Fibroblast of peridontal ligament (primary cell): ENCODE measurements around the gene NKAIN2.
A peak's percentile ranks its signal among the peaks of the same experiment; 100 is the strongest.
"Not testable (repeated sequence)": the region's sequence is repeated elsewhere in the genome, so short reads cannot be mapped to it uniquely, and the experiment has no call there.

Experiments
- DNase-seq: peaks from one replicate; pipeline ENCODE4 v3.0.0-alpha.2; 2010; ENCODE audit errors: extremely low read depth

Gene NKAIN2

GRCh38 chr6:124319410-124319809 is 515.7 kb downstream of the NKAIN2 start:
- DNase-seq = no peak

GRCh38 chr6:124324237-124324636 is 520.6 kb downstream of the NKAIN2 start:
- DNase-seq = no peak

- DNase-seq = no peak
Observed at GRCh38 chr6:124330197-124330596, 526.5 kb downstream of the NKAIN2 start.

GRCh38 chr6:124334359-124334758 is 530.7 kb downstream of the NKAIN2 start:
- DNase-seq = no peak

GRCh38 chr6:124339610-124340334 is 536.1 kb downstream of the NKAIN2 start:
- DNase-seq = no peak

- not testable (repeated sequence) for DNase-seq
Observed at GRCh38 chr6:124348339-124348738, 544.7 kb downstream of the NKAIN2 start.

GRCh38 chr6:124355146-124355545 is 551.5 kb downstream of the NKAIN2 start:
- DNase-seq = no peak

- no peak for DNase-seq
Observed at GRCh38 chr6:124356276-124356810, 552.7 kb downstream of the NKAIN2 start.

GRCh38 chr6:124356811-124357210 is 553.1 kb downstream of the NKAIN2 start:
- no peak for DNase-seq

GRCh38 chr6:124368131-124368530 is 564.5 kb downstream of the NKAIN2 start:
- DNase-seq = peak; percentile 5

- DNase-seq = no peak
Observed at GRCh38 chr6:124371974-124372475, 568.4 kb downstream of the NKAIN2 start.

GRCh38 chr6:124373386-124373785 is 569.7 kb downstream of the NKAIN2 start:
- DNase-seq = no peak

GRCh38 chr6:124389127-124389526 is 585.5 kb downstream of the NKAIN2 start:
- DNase-seq = no peak

GRCh38 chr6:124393536-124393935 is 589.9 kb downstream of the NKAIN2 start:
- no peak for DNase-seq

GRCh38 chr6:124396361-124396760 is 592.7 kb downstream of the NKAIN2 start:
- DNase-seq = no peak

GRCh38 chr6:124400261-124400999 is 596.8 kb downstream of the NKAIN2 start:
- DNase-seq = no peak

GRCh38 chr6:124410425-124410824 is 606.8 kb downstream of the NKAIN2 start:
- not testable (repeated sequence) for DNase-seq

- DNase-seq = not testable (repeated sequence)
Observed at GRCh38 chr6:124412657-124413056, 609.0 kb downstream of the NKAIN2 start.

- no peak for DNase-seq
Observed at GRCh38 chr6:124420116-124420840, 616.6 kb downstream of the NKAIN2 start.

GRCh38 chr6:124423621-124424020 is 620.0 kb downstream of the NKAIN2 start:
- no peak for DNase-seq

- DNase-seq = no peak
Observed at GRCh38 chr6:124430740-124431318, 627.2 kb downstream of the NKAIN2 start.

- no peak for DNase-seq
Observed at GRCh38 chr6:124432620-124433019, 629.0 kb downstream of the NKAIN2 start.
